GM12892 (cell line): Measurements from ENCODE around the gene SSH3.

ENCODE experiments used
- DNase-seq: peaks from one replicate; pipeline ENCODE4 v3.0.0; 2011; ENCODE audit not compliant: insufficient read length
- FAIRE-seq: peaks from 2 replicates; lab custom pipeline; 2011; peaks lifted over from hg19 to GRCh38; lab: Jason Lieb, UNC
- POLR2A ChIP-seq: IDR thresholded peaks from 2 replicates; pipeline ENCODE4 v1.6.1; 2011; ENCODE audit warnings: low read depth, low read length, control low read depth
- POLR2AphosphoS5 ChIP-seq: IDR thresholded peaks from 2 replicates; pipeline ENCODE4 v1.6.1; 2011; ENCODE audit warnings: low read depth, low read length, control low read depth
- TAF1 ChIP-seq: IDR thresholded peaks from 2 replicates; pipeline ENCODE4 v1.6.1; 2011; ENCODE audit warnings: low read depth, mild to moderate bottlenecking, control low read depth, low read length, borderline replicate concordance

SSH3 gene

GRCh38 chr11:67310246-67311050 is 7.1 kb downstream of the SSH3 start:
- DNase-seq (no peak), FAIRE-seq (no peak)
- TF ChIP-seq TAF1 (no peak), POLR2A (no peak), POLR2AphosphoS5 (no peak)

- no peak for DNase-seq
- FAIRE-seq: no peak
- TF ChIP-seq POLR2A (no peak), TAF1 (no peak), POLR2AphosphoS5 (no peak)
Measured at GRCh38 chr11:67311051-67311555, 7.8 kb downstream of the SSH3 start.

- no peak for TF ChIP-seq POLR2AphosphoS5
- no peak for TF ChIP-seq POLR2A
- no peak for TF ChIP-seq TAF1
- DNase-seq (no peak), FAIRE-seq (no peak)
Measured at GRCh38 chr11:67311556-67312082, 8.3 kb downstream of the SSH3 start.

- TF ChIP-seq POLR2AphosphoS5 (no peak), TAF1 (no peak), POLR2A (no peak)
- no peak for DNase-seq
- FAIRE-seq: no peak
Measured at GRCh38 chr11:67312187-67313021, 9.1 kb downstream of the SSH3 start.

GRCh38 chr11:67313125-67313890 is 10.0 kb downstream of the SSH3 start:
- no peak for TF ChIP-seq TAF1
- no peak for TF ChIP-seq POLR2AphosphoS5
- TF ChIP-seq POLR2A: no peak
- DNase-seq (no peak), FAIRE-seq (no peak)

- DNase-seq (no peak), FAIRE-seq (no peak)
- TF ChIP-seq TAF1: no peak
- TF ChIP-seq POLR2AphosphoS5: no peak
- no peak for TF ChIP-seq POLR2A
Measured at GRCh38 chr11:67314218-67314617, 10.9 kb downstream of the SSH3 start.

- FAIRE-seq: no peak
Measured at GRCh38 chr11:67315325-67315909, 12.1 kb downstream of the SSH3 start.

GRCh38 chr11:67316882-67317204 is 13.5 kb downstream of the SSH3 start:
- TF ChIP-seq TAF1 (no peak), POLR2A (no peak), POLR2AphosphoS5 (no peak)
- no peak for FAIRE-seq
- no peak for DNase-seq

More at GRCh38 chr11:67315325-67315909, 12.1 kb downstream of the SSH3 start:
- TF ChIP-seq POLR2A (no peak), TAF1 (no peak), POLR2AphosphoS5 (no peak)
- DNase-seq: no peak

GRCh38 chr11:67317205-67317887 is 14.0 kb downstream of the SSH3 start:
- FAIRE-seq: peak; percentile 99
- TF ChIP-seq POLR2A (peak; percentile 60; the same call in 1 of the 2 replicates), TAF1 (0 out of 2 replicates have a peak, but pooled peaks have one; percentile 46), POLR2AphosphoS5 (0 out of 2 replicates have a peak, but pooled peaks have one; percentile 35)
- peak; percentile 97 for DNase-seq
